ENCODE results near the gene ANTXR2.
"Not testable (repeated sequence)": the region's sequence is repeated elsewhere in the genome, so short reads cannot be mapped to it uniquely, and the experiment has no call there.

ANTXR2 gene

GRCh38 chr4:79991601-79992000 lies 81.4 kb downstream of the ANTXR2 start:
- DNase-seq (ENCODE audit: low read depth in 1 of 2, low spot score in 1 of 2), result no peak
- TF ChIP-seq CTCF (IDR thresholded peaks at IDR 0.05; ENCODE audit: insufficient read depth, low read length), result no peak
- no peak for TF ChIP-seq REST (IDR thresholded peaks at IDR 0.05; ENCODE audit: insufficient replicate concordance, low read depth)
- no peak for TF ChIP-seq GABPA (IDR thresholded peaks at IDR 0.05; ENCODE audit: low read depth)
- no peak for TF ChIP-seq POLR2AphosphoS5 (IDR thresholded peaks at IDR 0.05; ENCODE audit: low read depth)
- TF ChIP-seq SPI1 (IDR thresholded peaks at IDR 0.05; ENCODE audit: borderline replicate concordance, low read depth), result no peak
- H3K27me3 ChIP-seq (ENCODE audit: insufficient read depth, poor library complexity, severe bottlenecking), result no peaks in the 10 kb centered on the region

GRCh38 chr4:79991100-79991499 lies 81.9 kb downstream of the ANTXR2 start:
- not testable (repeated sequence) for H3K27me3 ChIP-seq (ENCODE audit: insufficient read depth, poor library complexity, severe bottlenecking); DNase-seq (ENCODE audit: low read depth in 1 of 2, low spot score in 1 of 2); H3K4me3 ChIP-seq (replicated peaks; ENCODE audit: insufficient read depth, low read length); H3K27ac ChIP-seq (replicated peaks)

More at GRCh38 chr4:79991601-79992000, 81.4 kb downstream of the ANTXR2 start:
- no peak overlapping the region for H3K27ac ChIP-seq (replicated peaks)
- H3K4me3 ChIP-seq (replicated peaks; ENCODE audit: insufficient read depth, low read length), result no peak overlapping the region

GRCh38 chr4:79987401-79987800 lies 85.6 kb downstream of the ANTXR2 start:
- Histone ChIP-seq H3K27ac (replicated peaks) (no peak overlapping the region), H3K4me3 (replicated peaks; ENCODE audit: insufficient read depth, low read length) (no peak overlapping the region), H3K27me3 (ENCODE audit: insufficient read depth, poor library complexity, severe bottlenecking) (no peaks in the 10 kb centered on the region)
- TF ChIP-seq SPI1 (IDR thresholded peaks at IDR 0.05; ENCODE audit: borderline replicate concordance, low read depth), result no peak
- no peak for TF ChIP-seq CTCF (IDR thresholded peaks at IDR 0.05; ENCODE audit: insufficient read depth, low read length)
- TF ChIP-seq REST (IDR thresholded peaks at IDR 0.05; ENCODE audit: insufficient replicate concordance, low read depth), result no peak
- TF ChIP-seq GABPA (IDR thresholded peaks at IDR 0.05; ENCODE audit: low read depth), result no peak
- TF ChIP-seq POLR2AphosphoS5 (IDR thresholded peaks at IDR 0.05; ENCODE audit: low read depth), result no peak
- no peak for DNase-seq (ENCODE audit: low read depth in 1 of 2, low spot score in 1 of 2)

GRCh38 chr4:79983431-79983830 lies 89.6 kb downstream of the ANTXR2 start:
- no peak overlapping the region for H3K4me3 ChIP-seq (replicated peaks; ENCODE audit: insufficient read depth, low read length)
- DNase-seq (ENCODE audit: low read depth in 1 of 2, low spot score in 1 of 2), result no peak
- no peak for TF ChIP-seq CTCF (IDR thresholded peaks at IDR 0.05; ENCODE audit: insufficient read depth, low read length)
- TF ChIP-seq REST (IDR thresholded peaks at IDR 0.05; ENCODE audit: insufficient replicate concordance, low read depth), result no peak
- no peak for TF ChIP-seq POLR2AphosphoS5 (IDR thresholded peaks at IDR 0.05; ENCODE audit: low read depth)
- no peak for TF ChIP-seq SPI1 (IDR thresholded peaks at IDR 0.05; ENCODE audit: borderline replicate concordance, low read depth)
- TF ChIP-seq GABPA (IDR thresholded peaks at IDR 0.05; ENCODE audit: low read depth), result no peak
- H3K27me3 ChIP-seq (ENCODE audit: insufficient read depth, poor library complexity, severe bottlenecking), result no peaks in the 10 kb centered on the region
- H3K27ac ChIP-seq (replicated peaks), result no peak overlapping the region
